Measurements from ENCODE around the gene CCBE1.

DNA sequence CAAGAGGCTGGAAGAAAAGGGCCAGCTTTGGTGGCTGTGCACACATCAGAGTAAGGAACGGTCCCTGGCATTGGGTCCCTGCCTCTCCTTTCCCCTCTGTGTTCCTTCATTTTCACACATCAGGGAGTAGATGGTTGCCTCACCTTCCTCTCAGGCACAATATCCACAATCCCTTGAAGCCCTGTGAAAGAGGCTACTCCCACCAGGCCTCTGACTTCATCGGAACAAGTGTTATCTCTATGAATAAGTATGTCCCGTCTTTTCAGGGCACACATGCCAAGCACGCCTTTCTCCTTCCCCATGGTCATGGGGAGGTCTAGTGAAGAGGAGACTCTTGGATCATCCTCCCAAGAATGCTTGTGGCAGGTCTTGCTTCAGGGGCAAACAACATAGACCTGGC, 277.0 kb downstream of the CCBE1 start:
- TF ChIP-seq, protein P1, sequence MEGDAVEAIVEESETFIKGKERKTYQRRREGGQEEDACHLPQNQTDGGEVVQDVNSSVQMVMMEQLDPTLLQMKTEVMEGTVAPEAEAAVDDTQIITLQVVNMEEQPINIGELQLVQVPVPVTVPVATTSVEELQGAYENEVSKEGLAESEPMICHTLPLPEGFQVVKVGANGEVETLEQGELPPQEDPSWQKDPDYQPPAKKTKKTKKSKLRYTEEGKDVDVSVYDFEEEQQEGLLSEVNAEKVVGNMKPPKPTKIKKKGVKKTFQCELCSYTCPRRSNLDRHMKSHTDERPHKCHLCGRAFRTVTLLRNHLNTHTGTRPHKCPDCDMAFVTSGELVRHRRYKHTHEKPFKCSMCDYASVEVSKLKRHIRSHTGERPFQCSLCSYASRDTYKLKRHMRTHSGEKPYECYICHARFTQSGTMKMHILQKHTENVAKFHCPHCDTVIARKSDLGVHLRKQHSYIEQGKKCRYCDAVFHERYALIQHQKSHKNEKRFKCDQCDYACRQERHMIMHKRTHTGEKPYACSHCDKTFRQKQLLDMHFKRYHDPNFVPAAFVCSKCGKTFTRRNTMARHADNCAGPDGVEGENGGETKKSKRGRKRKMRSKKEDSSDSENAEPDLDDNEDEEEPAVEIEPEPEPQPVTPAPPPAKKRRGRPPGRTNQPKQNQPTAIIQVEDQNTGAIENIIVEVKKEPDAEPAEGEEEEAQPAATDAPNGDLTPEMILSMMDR (IDR thresholded peaks at IDR 0.05; ENCODE audit: insufficient read depth, low read length) = no peak
- TF ChIP-seq POLR2AphosphoS5 (IDR thresholded peaks at IDR 0.05; ENCODE audit: low read depth) = no peak

Measured in HL-60 (cell line).